Mucosa of rectum (tissue), 2 donors: ENCODE data around the gene RABAC1.

ENCODE experiments used
- H3K27ac ChIP-seq, 2 donors: one replicate each; pipeline ENCODE4 v1.7.0; 2013; ENCODE audit warnings: inconsistent platforms in 2 of 2, low read depth in 2 of 2, low read length in 2 of 2
- H3K27me3 ChIP-seq, 2 donors: one replicate each; pipeline ENCODE4 v1.7.0; 2013; ENCODE audit warnings: low read length in 2 of 2; ENCODE audit not compliant: control insufficient read depth in 2 of 2, insufficient read depth in 2 of 2
- H3K36me3 ChIP-seq, 2 donors: one replicate each; pipeline ENCODE4 v1.7.0; 2013; ENCODE audit warnings: low read length in 2 of 2; ENCODE audit not compliant: control insufficient read depth in 2 of 2, insufficient read depth in 2 of 2
- H3K4me1 ChIP-seq, 2 donors: one replicate each; pipeline ENCODE4 v1.7.0; 2013; ENCODE audit warnings: low read length in 2 of 2, mild to moderate bottlenecking in 1 of 2; ENCODE audit not compliant: control insufficient read depth in 2 of 2, insufficient read depth in 2 of 2
- H3K4me3 ChIP-seq, 2 donors: one replicate each; pipeline ENCODE4 v1.7.0; 2013; ENCODE audit warnings: low read length in 2 of 2
- H3K9ac ChIP-seq, 2 donors: one replicate each; pipeline ENCODE4 v1.7.0; 2013; ENCODE audit warnings: low read length in 2 of 2, low read depth in 1 of 2, mild to moderate bottlenecking in 1 of 2
- H3K9me3 ChIP-seq, 2 donors: one replicate each; pipeline ENCODE4 v1.7.0; 2013; ENCODE audit warnings: low read length in 2 of 2; ENCODE audit not compliant: control insufficient read depth in 2 of 2
- donor health status: healthy.
- donor health status: Normal muscosa, but diverticular disease.

RABAC1 gene

GRCh38 chr19:41922585-41922984 lies 36.5 kb downstream of the RABAC1 start:
- Histone ChIP-seq H3K36me3 (no peaks in the 10 kb centered on the region), H3K27me3 (peaks cover 29 to 33% of the 10 kb centered on the region in 2 donors), H3K9ac (no peak overlapping the region), H3K4me1 (peaks cover 0 to 4% of the 10 kb centered on the region in 2 donors), H3K27ac (no peak overlapping the region), H3K9me3 (no peaks in the 10 kb centered on the region), H3K4me3 (no peak overlapping the region)

GRCh38 chr19:41921577-41922576 lies 37.2 kb downstream of the RABAC1 start:
- Histone ChIP-seq H3K9me3 (no peaks in the 10 kb centered on the region), H3K27me3 (peaks cover 31 to 33% of the 10 kb centered on the region in 2 donors), H3K36me3 (no peaks in the 10 kb centered on the region), H3K9ac (no peak overlapping the region), H3K4me1 (peaks cover 0 to 2% of the 10 kb centered on the region in 2 donors), H3K4me3 (no peak overlapping the region), H3K27ac (no peak overlapping the region)

GRCh38 chr19:41920882-41921576 lies 38.1 kb downstream of the RABAC1 start:
- H3K36me3 ChIP-seq = peaks cover 0 to 2% of the 10 kb centered on the region in 2 donors

GRCh38 chr19:41919948-41920712 lies 39.0 kb downstream of the RABAC1 start:
- Histone ChIP-seq H3K4me3 (no peak overlapping the region), H3K9ac (no peak overlapping the region), H3K9me3 (no peaks in the 10 kb centered on the region), H3K4me1 (peaks cover 0 to 4% of the 10 kb centered on the region in 2 donors), H3K27ac (no peak overlapping the region), H3K36me3 (peaks cover 0 to 2% of the 10 kb centered on the region in 2 donors), H3K27me3 (peaks cover 31 to 43% of the 10 kb centered on the region in 2 donors)

More at GRCh38 chr19:41920882-41921576, 38.1 kb downstream of the RABAC1 start:
- H3K27me3 ChIP-seq = peaks cover 33 to 42% of the 10 kb centered on the region in 2 donors
- no peak overlapping the region for H3K4me3 ChIP-seq
- H3K9me3 ChIP-seq = no peaks in the 10 kb centered on the region
- no peak overlapping the region for H3K27ac ChIP-seq
- no peaks in the 10 kb centered on the region for H3K4me1 ChIP-seq
- H3K9ac ChIP-seq = no peak overlapping the region

GRCh38 chr19:41918653-41919244 lies 40.4 kb downstream of the RABAC1 start:
- H3K27me3 ChIP-seq = peaks cover 35 to 46% of the 10 kb centered on the region in 2 donors
- H3K27ac ChIP-seq = no peak overlapping the region
- no peaks in the 10 kb centered on the region for H3K9me3 ChIP-seq
- H3K4me1 ChIP-seq = peaks cover 0 to 5% of the 10 kb centered on the region in 2 donors
- peaks cover 0 to 2% of the 10 kb centered on the region in 2 donors for H3K36me3 ChIP-seq
- no peak overlapping the region for H3K4me3 ChIP-seq
- no peak overlapping the region for H3K9ac ChIP-seq

GRCh38 chr19:41918095-41918494 lies 41.0 kb downstream of the RABAC1 start:
- Histone ChIP-seq H3K4me3 (no peak overlapping the region), H3K9ac (no peak overlapping the region), H3K27ac (no peak overlapping the region), H3K27me3 (peaks cover 39 to 52% of the 10 kb centered on the region in 2 donors), H3K4me1 (peaks cover 0 to 5% of the 10 kb centered on the region in 2 donors), H3K36me3 (peaks cover 0 to 2% of the 10 kb centered on the region in 2 donors), H3K9me3 (no peaks in the 10 kb centered on the region)

GRCh38 chr19:41917676-41918075 lies 41.4 kb downstream of the RABAC1 start:
- Histone ChIP-seq H3K27ac (no peak overlapping the region), H3K27me3 (peaks cover 37 to 55% of the 10 kb centered on the region in 2 donors), H3K9ac (no peak overlapping the region), H3K9me3 (no peaks in the 10 kb centered on the region), H3K36me3 (peaks cover 0 to 2% of the 10 kb centered on the region in 2 donors), H3K4me3 (no peak overlapping the region), H3K4me1 (peaks cover 0 to 5% of the 10 kb centered on the region in 2 donors)

- Histone ChIP-seq H3K4me1 (peaks cover 0 to 5% of the 10 kb centered on the region in 2 donors), H3K27ac (no peak overlapping the region), H3K9ac (no peak overlapping the region), H3K27me3 (peaks cover 46 to 60% of the 10 kb centered on the region in 2 donors), H3K4me3 (no peak overlapping the region), H3K36me3 (peaks cover 0 to 2% of the 10 kb centered on the region in 2 donors), H3K9me3 (no peaks in the 10 kb centered on the region)
These were observed 43.2 kb downstream of the RABAC1 start for GRCh38 chr19:41915776-41916414.
